CD8-positive, alpha-beta memory T cell (primary cell): ENCODE measurements around the gene NLRP9. TPM values are rescaled to one million over a fixed set of nuclear protein-coding genes. Genes with fewer than 3 reads are reported as not detected.
"Not testable (repeated sequence)": the region's sequence is repeated elsewhere in the genome, so short reads cannot be mapped to it uniquely, and the experiment has no call there.

Experiments used
- CTCF ChIA-PET: fragments of 350-600 bp; sonication (Branson Sonifier 250); formaldehyde crosslinking; loops from one replicate; lab custom pipeline; 2021; ENCODE audit warnings: antibody characterized with exemption; lab: Charles Lee
- POLR2A ChIA-PET: fragments of 350-600 bp; sonication (Branson Sonifier 250); formaldehyde crosslinking; loops from one replicate; lab custom pipeline; 2021; ENCODE audit warnings: antibody characterized with exemption; lab: Charles Lee
- DNase-seq, 5 donors: peaks; one replicate each; pipeline versions ENCODE4 v3.0.0 to v3.0.0-alpha.2; 2020 to 2022; ENCODE audit warnings: mixed read lengths in 1 of 5
- H3K27ac ChIP-seq: one replicate; pipeline ENCODE4 v1.7.0; 2013; ENCODE audit warnings: low read depth, mild to moderate bottlenecking, low read length, moderate library complexity
- H3K27me3 ChIP-seq: 2 replicates; pipeline ENCODE4 v1.7.0; 2013; ENCODE audit warnings: low read length, mild to moderate bottlenecking; ENCODE audit not compliant: insufficient read depth, poor library complexity, severe bottlenecking
- H3K36me3 ChIP-seq: 2 replicates; pipeline ENCODE4 v1.7.0; 2013; ENCODE audit warnings: mild to moderate bottlenecking, low read length, moderate library complexity; ENCODE audit not compliant: insufficient read depth
- H3K4me1 ChIP-seq: 2 replicates; pipeline ENCODE4 v1.7.0; 2013; ENCODE audit warnings: mild to moderate bottlenecking, low read length, moderate library complexity; ENCODE audit not compliant: insufficient read depth
- H3K4me3 ChIP-seq: 2 replicates; pipeline ENCODE4 v1.7.0; 2013; ENCODE audit warnings: mild to moderate bottlenecking, low read length
- H3K9me3 ChIP-seq: 2 replicates; pipeline ENCODE4 v1.7.0; 2013; ENCODE audit warnings: mild to moderate bottlenecking, low read length
- H3K27ac Mint-ChIP-seq, 8 donors: one replicate each; pipeline ENCODE4 v1.8.0; 2020 to 2021; ENCODE audit warnings: mixed read lengths in 8 of 8, mild to moderate bottlenecking in 6 of 8, inconsistent platforms in 3 of 8, moderate library complexity in 3 of 8
- H3K27me3 Mint-ChIP-seq, 2 donors: one replicate each; pipeline ENCODE4 v1.8.0; 2020 to 2021; ENCODE audit warnings: mixed read lengths in 2 of 2, mild to moderate bottlenecking in 1 of 2, moderate library complexity in 1 of 2
- H3K36me3 Mint-ChIP-seq, 3 donors: one replicate each; pipeline ENCODE4 v1.8.0; 2020 to 2021; ENCODE audit warnings: mixed read lengths in 3 of 3, inconsistent platforms in 1 of 3, mild to moderate bottlenecking in 1 of 3
- H3K4me1 Mint-ChIP-seq, 3 donors: one replicate each; pipeline ENCODE4 v1.8.0; 2020 to 2021; ENCODE audit warnings: mixed read lengths in 3 of 3, inconsistent platforms in 1 of 3, mild to moderate bottlenecking in 1 of 3
- H3K4me3 Mint-ChIP-seq, 7 donors: one replicate each; pipeline ENCODE4 v1.8.0; 2020 to 2021; ENCODE audit warnings: mixed read lengths in 7 of 7, mild to moderate bottlenecking in 6 of 7, moderate library complexity in 4 of 7, inconsistent platforms in 2 of 7
- H3K9me3 Mint-ChIP-seq, 5 donors: one replicate each; pipeline ENCODE4 v1.8.0; 2020 to 2022; ENCODE audit warnings: mixed read lengths in 5 of 5, mild to moderate bottlenecking in 3 of 5, moderate library complexity in 2 of 5, inconsistent platforms in 1 of 5
- polyA plus RNA-seq: library from polyadenylated mRNA; unstranded; fragments of 300-500 nt; fragmentation: Illumina TruSeq; gene quantifications from one replicate; pipeline ENCODE4 v1.2.3, GENCODE V29; 2021
- total RNA-seq, 2 experiments: library from RNA; stranded (reverse); gene quantifications; one replicate each; pipeline ENCODE4 v1.2.3, GENCODE V29; 2021

NLRP9 gene
- total RNA-seq, result not detected
- polyA plus RNA-seq, result not detected

DNA sequence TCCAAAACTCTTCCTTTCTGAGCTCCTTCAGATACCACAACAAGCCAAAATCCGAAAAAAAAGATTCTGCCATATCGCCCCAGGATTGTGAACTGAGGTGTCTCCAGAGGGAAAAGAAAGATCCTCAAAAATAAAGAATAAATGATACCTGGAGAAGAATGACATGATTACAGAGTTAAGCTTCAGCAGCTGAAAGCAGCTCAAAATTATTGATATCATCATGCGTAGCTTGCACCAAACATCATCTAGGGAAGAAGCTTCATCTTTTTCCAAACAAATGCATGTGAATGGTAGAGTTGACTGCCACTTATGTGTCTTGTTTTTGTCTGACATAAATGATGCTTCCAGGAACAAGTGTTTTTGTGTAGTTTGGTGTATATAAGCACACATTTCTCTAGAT is at the start of gene NLRP9:
Gene NLRP9, minus strand, starts transcription at position 101 of the 400 bp plus-strand sequence. Its CDS starts 28 bp downstream, at position 73.
- ChIA-PET POLR2A (no interaction called here), CTCF (no interaction called here)
- H3K36me3 Mint-ChIP-seq, result no peaks in the 10 kb centered on the region

DNA sequence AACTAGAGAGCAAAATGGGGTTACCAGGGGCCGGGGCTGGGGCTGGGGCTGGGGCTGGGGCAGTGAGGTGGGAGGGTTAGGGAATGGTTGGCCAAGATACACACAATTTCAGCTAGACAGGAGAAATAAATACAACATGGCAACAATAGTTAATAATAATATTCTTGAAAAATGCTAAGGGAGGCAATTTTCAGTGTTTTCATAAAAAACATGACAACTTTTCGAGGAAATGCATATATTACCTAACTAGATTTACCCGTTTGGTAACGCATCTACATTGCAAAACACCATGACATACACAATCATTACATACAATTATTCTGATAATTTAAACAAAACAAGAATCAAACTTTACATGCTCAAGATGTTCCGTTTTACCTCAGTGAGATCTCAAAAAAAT is 42.9 kb upstream of the NLRP9 start:
- DNase-seq, result no peak
- no peaks in the 10 kb centered on the region for H3K9me3 ChIP-seq
- ChIA-PET CTCF (no interaction called here), POLR2A (no interaction called here)
- no peaks in the 10 kb centered on the region for H3K27me3 ChIP-seq
- H3K9me3 Mint-ChIP-seq, result peaks cover 0 to 3% (median 0%) of the 10 kb centered on the region in 5 donors
- no peak overlapping the region for H3K4me3 ChIP-seq
- no peak overlapping the region for H3K4me3 Mint-ChIP-seq
- no peaks in the 10 kb centered on the region for H3K36me3 Mint-ChIP-seq
- no peaks in the 10 kb centered on the region for H3K36me3 ChIP-seq
- peaks cover 20 to 49% of the 10 kb centered on the region in 2 donors for H3K27me3 Mint-ChIP-seq
- H3K4me1 Mint-ChIP-seq, result no peaks in the 10 kb centered on the region
- no peaks in the 10 kb centered on the region for H3K4me1 ChIP-seq
- H3K27ac ChIP-seq, result no peak overlapping the region
- no peak overlapping the region for H3K27ac Mint-ChIP-seq

More for the DNA sequence above, at the start of gene NLRP9:
- H3K9me3 ChIP-seq, result no peaks in the 10 kb centered on the region
- no peak within 1 kb of the TSS for H3K27ac ChIP-seq
- H3K36me3 ChIP-seq, result no peaks in the 10 kb centered on the region
- H3K27me3 Mint-ChIP-seq, result peaks cover 8 to 32% of the 10 kb centered on the region in 2 donors
- H3K9me3 Mint-ChIP-seq, result no peaks in the 10 kb centered on the region
- H3K27ac Mint-ChIP-seq, result no peak within 1 kb of the TSS
- no peaks in the 10 kb centered on the region for H3K4me1 Mint-ChIP-seq
- H3K4me3 Mint-ChIP-seq, result no peak within 1 kb of the TSS
- H3K4me3 ChIP-seq, result no peak within 1 kb of the TSS
- no peaks in the 10 kb centered on the region for H3K27me3 ChIP-seq
- DNase-seq, result no peak
- no peaks in the 10 kb centered on the region for H3K4me1 ChIP-seq

DNA sequence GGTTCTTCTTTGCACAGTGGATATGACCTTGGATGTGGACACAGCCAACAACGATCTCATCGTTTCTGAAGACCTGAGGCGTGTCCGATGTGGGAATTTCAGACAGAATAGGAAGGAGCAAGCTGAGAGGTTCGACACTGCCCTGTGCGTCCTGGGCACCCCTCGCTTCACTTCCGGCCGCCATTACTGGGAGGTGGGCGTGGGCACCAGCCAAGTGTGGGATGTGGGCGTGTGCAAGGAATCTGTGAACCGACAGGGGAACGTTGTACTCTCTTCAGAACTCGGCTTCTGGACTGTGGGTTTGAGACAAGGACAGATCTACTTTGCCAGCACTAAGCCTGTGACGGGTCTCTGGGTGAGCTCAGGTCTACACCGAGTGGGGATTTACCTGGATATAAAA is 40.1 kb upstream of the NLRP9 start:
- H3K9me3 ChIP-seq, result no peaks in the 10 kb centered on the region
- Mint-ChIP-seq H3K9me3 (peaks cover 0 to 3% (median 0%) of the 10 kb centered on the region in 5 donors), H3K36me3 (no peaks in the 10 kb centered on the region), H3K27ac (no peak overlapping the region), H3K4me1 (no peaks in the 10 kb centered on the region), H3K27me3 (peaks cover 23 to 51% of the 10 kb centered on the region in 2 donors), H3K4me3 (no peak overlapping the region)
- ChIA-PET CTCF (no interaction called here), POLR2A (no interaction called here)
- no peaks in the 10 kb centered on the region for H3K4me1 ChIP-seq
- H3K27ac ChIP-seq, result no peak overlapping the region
- H3K4me3 ChIP-seq, result no peak overlapping the region
- no peak for DNase-seq
- no peaks in the 10 kb centered on the region for H3K27me3 ChIP-seq
- H3K36me3 ChIP-seq, result no peaks in the 10 kb centered on the region

DNA sequence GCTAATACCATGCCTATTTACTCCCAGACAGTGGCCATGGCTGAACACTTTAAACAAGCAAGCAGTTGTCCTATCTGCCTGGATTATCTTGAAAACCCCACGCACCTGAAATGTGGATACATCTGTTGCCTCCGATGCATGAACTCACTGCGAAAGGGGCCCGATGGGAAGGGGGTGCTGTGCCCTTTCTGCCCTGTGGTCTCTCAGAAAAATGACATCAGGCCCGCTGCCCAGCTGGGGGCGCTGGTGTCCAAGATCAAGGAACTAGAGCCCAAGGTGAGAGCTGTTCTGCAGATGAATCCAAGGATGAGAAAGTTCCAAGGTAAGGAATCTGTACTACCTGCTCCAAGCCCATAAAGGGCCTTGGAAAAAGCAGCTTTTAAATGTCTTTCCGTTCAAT is 39.3 kb upstream of the NLRP9 start:
- no peak overlapping the region for H3K27ac Mint-ChIP-seq
- H3K4me3 Mint-ChIP-seq, result no peak overlapping the region
- Histone ChIP-seq H3K36me3 (no peaks in the 10 kb centered on the region), H3K27ac (no peak overlapping the region), H3K4me1 (no peaks in the 10 kb centered on the region), H3K4me3 (no peak overlapping the region), H3K27me3 (no peaks in the 10 kb centered on the region), H3K9me3 (no peaks in the 10 kb centered on the region)
- no peaks in the 10 kb centered on the region for H3K4me1 Mint-ChIP-seq
- DNase-seq, result no peak
- peaks cover 0 to 2% (median 0%) of the 10 kb centered on the region in 5 donors for H3K9me3 Mint-ChIP-seq
- CTCF ChIA-PET, result no interaction called here
- H3K36me3 Mint-ChIP-seq, result no peaks in the 10 kb centered on the region
- H3K27me3 Mint-ChIP-seq, result peaks cover 19 to 46% of the 10 kb centered on the region in 2 donors
- POLR2A ChIA-PET, result no interaction called here

DNA sequence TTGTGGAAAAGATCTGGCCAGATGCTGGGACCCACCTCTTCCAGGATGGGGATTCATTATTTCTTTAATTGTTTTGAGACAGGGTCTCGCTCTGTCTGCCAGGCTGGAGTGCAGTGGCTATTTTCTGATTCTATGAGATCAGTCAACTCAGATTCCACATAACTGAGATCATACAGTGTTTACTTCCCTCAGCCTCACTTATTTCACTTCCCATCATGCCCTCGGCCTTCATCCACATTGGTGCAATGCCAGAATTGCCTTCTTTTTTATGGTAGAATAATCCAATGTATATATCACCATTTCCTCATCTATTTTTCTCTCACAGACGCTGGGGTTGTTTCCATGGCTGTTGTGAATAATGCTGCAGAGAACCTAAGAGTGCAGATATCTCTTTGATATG is 31.4 kb upstream of the NLRP9 start:
- H3K4me1 Mint-ChIP-seq, H3K27ac ChIP-seq, H3K9me3 ChIP-seq, H3K36me3 ChIP-seq, DNase-seq, H3K4me3 ChIP-seq, CTCF ChIA-PET, POLR2A ChIA-PET, H3K27ac Mint-ChIP-seq, H3K4me3 Mint-ChIP-seq, H3K27me3 ChIP-seq, H3K4me1 ChIP-seq, H3K36me3 Mint-ChIP-seq: not testable (repeated sequence)
- Mint-ChIP-seq H3K9me3 (peaks cover 0 to 13% (median 9%) of the 10 kb centered on the region in 5 donors), H3K27me3 (peaks cover 19 to 34% of the 10 kb centered on the region in 2 donors)

DNA sequence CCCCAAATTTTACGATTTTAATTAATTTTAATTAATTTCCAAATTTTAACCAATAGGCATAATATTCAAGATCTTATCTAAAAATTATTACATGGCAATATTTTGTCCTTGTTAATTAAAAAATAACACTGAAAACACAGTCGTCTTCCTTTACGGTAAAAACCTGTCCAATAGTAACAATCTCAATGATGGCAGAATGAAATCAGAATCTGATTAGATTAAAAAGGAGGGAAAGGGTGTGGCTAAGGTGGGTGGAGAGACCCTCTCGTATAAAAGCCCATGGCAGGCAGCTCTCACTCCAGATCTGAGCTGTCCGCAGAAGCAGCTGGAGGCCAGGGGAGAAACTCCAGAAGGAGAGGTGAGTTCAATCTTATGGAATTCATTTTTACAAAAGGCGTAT is 30.6 kb upstream of the NLRP9 start, which contains the start of gene RFPL4AL1:
Gene RFPL4AL1, plus strand, starts transcription at position 301 of the 400 bp plus-strand sequence. CDS start 2,687 bp downstream, outside the sequence.
- H3K36me3 Mint-ChIP-seq, H3K27ac Mint-ChIP-seq: not testable (repeated sequence)

DNA sequence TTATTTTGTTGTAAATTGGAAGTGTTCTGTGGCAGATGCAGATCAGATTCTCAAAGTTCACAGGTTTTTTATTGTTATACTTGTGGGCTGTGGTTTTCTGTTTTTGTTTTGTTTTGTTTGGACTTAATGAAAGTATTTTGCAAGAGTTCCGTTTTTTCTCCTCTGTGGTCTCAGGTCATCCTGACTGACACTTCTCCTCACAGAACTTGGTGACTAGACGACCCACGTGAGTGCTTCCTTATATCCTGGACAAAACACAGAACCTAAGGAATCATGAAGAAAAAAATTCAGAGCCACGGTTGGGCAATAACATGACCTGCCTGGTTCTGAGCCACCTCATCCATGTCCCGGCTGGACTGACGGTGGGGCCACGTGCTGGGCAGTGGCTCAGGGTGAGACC is 28.3 kb upstream of the NLRP9 start:
- Histone ChIP-seq H3K36me3 (no peaks in the 10 kb centered on the region), H3K4me3 (no peak overlapping the region), H3K4me1 (no peaks in the 10 kb centered on the region), H3K9me3 (no peaks in the 10 kb centered on the region), H3K27me3 (no peaks in the 10 kb centered on the region), H3K27ac (no peak overlapping the region)
- DNase-seq, result no peak
- Mint-ChIP-seq H3K27me3 (peaks cover 19 to 36% of the 10 kb centered on the region in 2 donors), H3K4me1 (peaks cover 0 to 2% (median 0%) of the 10 kb centered on the region in 3 donors), H3K27ac (no peak overlapping the region), H3K9me3 (peaks cover 0 to 13% (median 9%) of the 10 kb centered on the region in 5 donors), H3K4me3 (no peak overlapping the region), H3K36me3 (peaks cover 0 to 2% (median 0%) of the 10 kb centered on the region in 3 donors)
- ChIA-PET CTCF (no interaction called here), POLR2A (no interaction called here)

More for the DNA sequence above, 30.6 kb upstream of the NLRP9 start, which contains the start of gene RFPL4AL1:
- Mint-ChIP-seq H3K9me3 (peaks cover 0 to 13% (median 9%) of the 10 kb centered on the region in 5 donors), H3K27me3 (peaks cover 19 to 34% of the 10 kb centered on the region in 2 donors)
- H3K4me3 ChIP-seq, DNase-seq, H3K4me3 Mint-ChIP-seq, H3K4me1 Mint-ChIP-seq, H3K27me3 ChIP-seq, CTCF ChIA-PET, H3K4me1 ChIP-seq, POLR2A ChIA-PET, H3K36me3 ChIP-seq, H3K9me3 ChIP-seq, H3K27ac ChIP-seq: not testable (repeated sequence)

DNA sequence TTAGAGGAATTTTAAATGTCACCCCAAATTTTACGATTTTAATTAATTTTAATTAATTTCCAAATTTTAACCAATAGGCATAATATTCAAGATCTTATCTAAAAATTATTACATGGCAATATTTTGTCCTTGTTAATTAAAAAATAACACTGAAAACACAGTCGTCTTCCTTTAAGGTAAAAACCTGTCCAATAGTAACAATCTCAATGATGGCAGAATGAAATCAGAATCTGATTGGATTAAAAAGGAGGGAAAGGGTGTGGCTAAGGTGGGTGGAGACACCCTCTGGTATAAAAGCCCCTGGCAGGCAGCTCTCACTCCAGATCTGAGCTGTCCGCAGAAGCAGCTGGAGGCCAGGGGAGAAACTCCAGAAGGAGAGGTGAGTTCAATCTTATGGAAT is 20.6 kb upstream of the NLRP9 start, which contains the start of gene RFPL4A:
Gene RFPL4A, plus strand, starts transcription at position 301 of the 400 bp plus-strand sequence. CDS start 2,704 bp downstream, outside the sequence.
- H3K9me3 Mint-ChIP-seq, H3K9me3 ChIP-seq, H3K36me3 Mint-ChIP-seq, CTCF ChIA-PET, DNase-seq, H3K27ac Mint-ChIP-seq, H3K4me1 Mint-ChIP-seq, H3K4me3 Mint-ChIP-seq, H3K27ac ChIP-seq, POLR2A ChIA-PET, H3K4me3 ChIP-seq, H3K4me1 ChIP-seq, H3K36me3 ChIP-seq, H3K27me3 ChIP-seq: not testable (repeated sequence)
- peaks cover 10 to 24% of the 10 kb centered on the region in 2 donors for H3K27me3 Mint-ChIP-seq
